MCF 10A (cell line): ENCODE data around the gene TRIM62. TPM values are rescaled to one million over a fixed set of nuclear protein-coding genes. Genes with fewer than 3 reads are reported as not detected.
A peak's percentile ranks its signal among the peaks of the same experiment; 100 is the strongest.
"Not testable (repeated sequence)": the region's sequence is repeated elsewhere in the genome, so short reads cannot be mapped to it uniquely, and the experiment has no call there.

Experiments used
- BruUV-seq: library from RNA; stranded (reverse); fragments of 400-500 nt; replicated peaks from 2 replicates; lab custom pipeline; 2021; lab: Mats Ljungman, UMichigan
- CTCF ChIA-PET: fragments of 300-600 bp; sonication (Branson Sonifier 250); formaldehyde crosslinking; extraction: SDS; loops from one replicate; lab custom pipeline; 2021; ENCODE audit warnings: antibody characterized with exemption, inconsistent platforms; lab: Yijun Ruan, JAX
- POLR2A ChIA-PET: fragments of 300-600, 350-650 bp; sonication (Branson Sonifier 250); formaldehyde crosslinking; extraction: SDS; loops from one replicate; lab custom pipeline; 2020; ENCODE audit warnings: antibody characterized with exemption, inconsistent platforms; lab: Yijun Ruan, JAX
- DNase-seq: peaks from one replicate; pipeline ENCODE4 v3.0.0-alpha.2; 2018; ENCODE audit not compliant: unreplicated experiment
- H3K27ac Mint-ChIP-seq: one replicate; pipeline ENCODE4 v1.8.0; 2022; ENCODE audit warnings: mild to moderate bottlenecking, low read depth, mixed read lengths; ENCODE audit not compliant: unreplicated experiment
- H3K27me3 Mint-ChIP-seq: one replicate; pipeline ENCODE4 v1.8.0; 2022; ENCODE audit warnings: mixed read lengths; ENCODE audit not compliant: insufficient read depth, unreplicated experiment
- H3K36me3 Mint-ChIP-seq: one replicate; pipeline ENCODE4 v1.8.0; 2022; ENCODE audit warnings: mild to moderate bottlenecking, moderate library complexity, mixed read lengths; ENCODE audit not compliant: insufficient read depth, unreplicated experiment
- H3K4me1 Mint-ChIP-seq: one replicate; pipeline ENCODE4 v1.8.0; 2022; ENCODE audit warnings: mixed read lengths; ENCODE audit not compliant: insufficient read depth, unreplicated experiment
- H3K4me3 Mint-ChIP-seq: one replicate; pipeline ENCODE4 v1.8.0; 2022; ENCODE audit warnings: mild to moderate bottlenecking, moderate library complexity, mixed read lengths; ENCODE audit not compliant: unreplicated experiment
- H3K9me3 Mint-ChIP-seq: one replicate; pipeline ENCODE4 v1.8.0; 2022; ENCODE audit warnings: mixed read lengths; ENCODE audit not compliant: unreplicated experiment
- CTCF ChIP-seq: fragments of 200-600 bp; IDR thresholded peaks from one replicate; pipeline ENCODE4 v1.8.0; 2022; ENCODE audit warnings: antibody characterized with exemption, mild to moderate bottlenecking; ENCODE audit not compliant: unreplicated experiment
- intact Hi-C: fragments of 100-400 bp; cut with micrococcal nuclease; formaldehyde crosslinking; loops from 2 replicates; pipeline ENCODE4 v1.14.1; 2022
- total RNA-seq: library from RNA; stranded (reverse); gene quantifications from 2 replicates; pipeline ENCODE4 v1.2.3, GENCODE V29; 2022

The TRIM62 gene
- total RNA-seq, 1 experiment from 2014 or later, result 2.4 TPM

- ChIA-PET CTCF (interaction anchor here (0.6 to 1.4 kb wide), 2 partner anchors 9 to 37 kb away, joined by 3 to 4 read pairs; no protein-coding TSS in a partner anchor), POLR2A (no interaction called here)
- intact Hi-C loops, result no loop called here
- peaks cover 7% of the 10 kb centered on the region for H3K36me3 Mint-ChIP-seq
- H3K4me1 Mint-ChIP-seq, result no peaks in the 10 kb centered on the region
- no peaks in the 10 kb centered on the region for H3K27me3 Mint-ChIP-seq
- BruUV-seq, result no TSS peak
- no peak for DNase-seq
- no peak for TF ChIP-seq CTCF
- H3K9me3 Mint-ChIP-seq, result no peaks in the 10 kb centered on the region
- H3K4me3 Mint-ChIP-seq, result no peak overlapping the region
- H3K27ac Mint-ChIP-seq, result peak overlapping the region; percentile 32
Observed at GRCh38 chr1:33118274-33118673, 63.6 kb downstream of the TRIM62 start.

GRCh38 chr1:33117440-33118085, 64.3 kb downstream of the TRIM62 start:
- CTCF ChIA-PET, result interaction anchor here (1.4 kb wide), 1 partner anchor 9 kb away, joined by 4 read pairs; no protein-coding TSS in a partner anchor
- DNase-seq, result no peak
- Mint-ChIP-seq H3K27ac (no peak overlapping the region), H3K9me3 (no peaks in the 10 kb centered on the region), H3K27me3 (no peaks in the 10 kb centered on the region), H3K4me1 (no peaks in the 10 kb centered on the region), H3K4me3 (no peak overlapping the region), H3K36me3 (peaks cover 7% of the 10 kb centered on the region)
- no TSS peak for BruUV-seq
- POLR2A ChIA-PET, result no interaction called here
- no peak for TF ChIP-seq CTCF
- intact Hi-C loops, result no loop called here

- POLR2A ChIA-PET, result no interaction called here
- Mint-ChIP-seq H3K27me3 (no peaks in the 10 kb centered on the region), H3K27ac (no peak overlapping the region), H3K4me3 (no peak overlapping the region), H3K9me3 (peaks cover 14% of the 10 kb centered on the region), H3K36me3 (no peaks in the 10 kb centered on the region), H3K4me1 (no peaks in the 10 kb centered on the region)
- peak; percentile 29 for DNase-seq
- intact Hi-C loops, result loop anchor here (2.0 to 5.0 kb wide), 2 partner anchors 255 to 345 kb away; no protein-coding TSS in a partner anchor
- no TSS peak for BruUV-seq
- CTCF ChIA-PET, result no interaction called here
- peak; percentile 27 for TF ChIP-seq CTCF
Observed at GRCh38 chr1:33111965-33112364, 69.9 kb downstream of the TRIM62 start.

- POLR2A ChIA-PET, result no interaction called here
- Mint-ChIP-seq H3K27ac (no peak overlapping the region), H3K9me3 (peaks cover 14% of the 10 kb centered on the region), H3K4me3 (no peak overlapping the region), H3K4me1 (no peaks in the 10 kb centered on the region), H3K36me3 (no peaks in the 10 kb centered on the region), H3K27me3 (no peaks in the 10 kb centered on the region)
- BruUV-seq, result no TSS peak
- no peak for DNase-seq
- intact Hi-C loops, result loop anchor here (5.0 kb wide), 1 partner anchor 347 kb away; no protein-coding TSS in a partner anchor
- TF ChIP-seq CTCF, result no peak
- CTCF ChIA-PET, result interaction anchor here (0.9 to 1.6 kb wide), 2 partner anchors 15 to 361 kb away, joined by 4 to 6 read pairs; no protein-coding TSS in a partner anchor
Observed at GRCh38 chr1:33110477-33110876, 71.4 kb downstream of the TRIM62 start.

GRCh38 chr1:33100119-33100415, 81.8 kb downstream of the TRIM62 start:
- peaks cover 18% of the 10 kb centered on the region for H3K4me1 Mint-ChIP-seq
- H3K9me3 Mint-ChIP-seq, intact Hi-C loops, BruUV-seq, H3K36me3 Mint-ChIP-seq, H3K27me3 Mint-ChIP-seq, POLR2A ChIA-PET: not testable (repeated sequence)
- DNase-seq, result peak; percentile 49
- H3K4me3 Mint-ChIP-seq, result peak overlapping the region; percentile 25
- peak overlapping the region; percentile 85 for H3K27ac Mint-ChIP-seq
- CTCF ChIA-PET, result interaction anchor here (0.6 to 2.3 kb wide), 4 partner anchors 13 to 200 kb away, joined by 3 to 12 read pairs (median 5); no protein-coding TSS in a partner anchor
